Measurements from ENCODE around the gene KMO.

DNA sequence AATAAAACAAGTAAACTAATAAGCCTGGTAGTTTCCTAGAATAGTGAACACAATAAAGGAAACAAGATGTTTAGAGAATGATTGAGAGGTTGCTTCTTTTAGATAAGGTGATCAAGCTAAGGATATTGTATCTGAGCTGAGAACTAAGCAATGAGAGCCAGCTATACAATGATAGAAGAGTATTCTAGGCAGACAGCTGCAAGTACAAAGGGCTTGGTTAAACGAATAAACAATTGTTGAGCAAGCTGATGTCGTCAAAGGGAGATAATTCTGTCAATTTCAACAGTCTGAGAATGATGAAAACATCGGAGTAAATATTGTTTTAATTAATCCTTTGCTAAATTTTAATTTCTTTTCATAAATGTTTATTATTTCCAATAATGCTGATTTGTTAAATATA, 7.2 kb upstream of the KMO start:
- TF ChIP-seq POLR2A (IDR thresholded peaks at IDR 0.05; ENCODE audit: low read depth, low read length), result no peak
- TF ChIP-seq CTCF (IDR thresholded peaks at IDR 0.05; ENCODE audit: extremely low read depth in 1 of 2, insufficient read depth in 1 of 2, low read depth in 1 of 2, low read length in 2 of 2), result no peak
- TF ChIP-seq, protein P1, sequence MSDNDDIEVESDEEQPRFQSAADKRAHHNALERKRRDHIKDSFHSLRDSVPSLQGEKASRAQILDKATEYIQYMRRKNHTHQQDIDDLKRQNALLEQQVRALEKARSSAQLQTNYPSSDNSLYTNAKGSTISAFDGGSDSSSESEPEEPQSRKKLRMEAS (IDR thresholded peaks at IDR 0.05; ENCODE audit: insufficient read depth, insufficient read length), result no peak

Measured in endothelial cell of umbilical vein (primary cell).